Tibial nerve (tissue), 3 donors: ENCODE results near the gene DDX46.
"Not testable (repeated sequence)": the region's sequence is repeated elsewhere in the genome, so short reads cannot be mapped to it uniquely, and the experiment has no call there.

Experiments
- POLR2A ChIP-seq, 2 donors: fragments of 450-650 bp; IDR thresholded peaks; one replicate each; pipeline ENCODE4 v1.6.1; 2017; ENCODE audit warnings: antibody characterized with exemption in 2 of 2, mild to moderate bottlenecking in 2 of 2, moderate library complexity in 2 of 2
- TF ChIP-seq, protein P1 (sequence below), 5 experiments: fragments of 200-600 bp in 3 of 5; fragments of 450-650 bp in 2 of 5; sonication (generic) in 3 of 5; IDR thresholded peaks; one replicate each; pipeline ENCODE4 v1.5.1; 2016 to 2019; ENCODE audit warnings: antibody characterized with exemption in 5 of 5, mild to moderate bottlenecking in 3 of 5, moderate library complexity in 2 of 5

DNA sequence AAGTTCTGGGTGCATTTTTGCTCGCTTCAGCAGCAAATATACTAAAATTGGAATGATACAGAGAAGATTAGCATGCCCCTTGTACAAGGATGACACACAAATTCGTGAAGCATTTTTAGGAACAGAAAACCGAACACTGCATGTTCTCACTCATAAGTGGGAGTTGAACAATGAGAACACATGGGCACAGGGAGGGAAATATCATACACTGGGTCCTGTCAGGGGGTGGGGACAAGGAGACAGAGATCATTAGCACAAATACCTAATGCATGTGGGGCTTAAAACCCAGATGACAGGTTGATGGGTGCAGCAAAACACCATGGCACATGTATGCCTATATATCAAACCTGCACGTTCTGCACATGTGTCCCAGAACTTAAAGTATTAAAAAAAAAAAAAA lies 43.1 kb upstream of the DDX46 start:
- TF ChIP-seq, protein P1, sequence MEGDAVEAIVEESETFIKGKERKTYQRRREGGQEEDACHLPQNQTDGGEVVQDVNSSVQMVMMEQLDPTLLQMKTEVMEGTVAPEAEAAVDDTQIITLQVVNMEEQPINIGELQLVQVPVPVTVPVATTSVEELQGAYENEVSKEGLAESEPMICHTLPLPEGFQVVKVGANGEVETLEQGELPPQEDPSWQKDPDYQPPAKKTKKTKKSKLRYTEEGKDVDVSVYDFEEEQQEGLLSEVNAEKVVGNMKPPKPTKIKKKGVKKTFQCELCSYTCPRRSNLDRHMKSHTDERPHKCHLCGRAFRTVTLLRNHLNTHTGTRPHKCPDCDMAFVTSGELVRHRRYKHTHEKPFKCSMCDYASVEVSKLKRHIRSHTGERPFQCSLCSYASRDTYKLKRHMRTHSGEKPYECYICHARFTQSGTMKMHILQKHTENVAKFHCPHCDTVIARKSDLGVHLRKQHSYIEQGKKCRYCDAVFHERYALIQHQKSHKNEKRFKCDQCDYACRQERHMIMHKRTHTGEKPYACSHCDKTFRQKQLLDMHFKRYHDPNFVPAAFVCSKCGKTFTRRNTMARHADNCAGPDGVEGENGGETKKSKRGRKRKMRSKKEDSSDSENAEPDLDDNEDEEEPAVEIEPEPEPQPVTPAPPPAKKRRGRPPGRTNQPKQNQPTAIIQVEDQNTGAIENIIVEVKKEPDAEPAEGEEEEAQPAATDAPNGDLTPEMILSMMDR (IDR thresholded peaks at IDR 0.05), result not testable (repeated sequence)
- not testable (repeated sequence) for TF ChIP-seq POLR2A (IDR thresholded peaks at IDR 0.05)
